GM12873 (cell line): ENCODE measurements around the gene DNAH5.

Source experiments
- TF ChIP-seq, protein P1 (sequence below): IDR thresholded peaks from 2 replicates; pipeline ENCODE4 v1.5.1; 2012; ENCODE audit warnings: low read depth, mild to moderate bottlenecking, moderate library complexity, low read length, control low read depth; ENCODE audit not compliant: insufficient read depth; ENCODE audit errors: missing control alignments

The DNAH5 gene

GRCh38 chr5:13785781-13786415 is 158.6 kb downstream of the DNAH5 start:
- TF ChIP-seq, protein P1, sequence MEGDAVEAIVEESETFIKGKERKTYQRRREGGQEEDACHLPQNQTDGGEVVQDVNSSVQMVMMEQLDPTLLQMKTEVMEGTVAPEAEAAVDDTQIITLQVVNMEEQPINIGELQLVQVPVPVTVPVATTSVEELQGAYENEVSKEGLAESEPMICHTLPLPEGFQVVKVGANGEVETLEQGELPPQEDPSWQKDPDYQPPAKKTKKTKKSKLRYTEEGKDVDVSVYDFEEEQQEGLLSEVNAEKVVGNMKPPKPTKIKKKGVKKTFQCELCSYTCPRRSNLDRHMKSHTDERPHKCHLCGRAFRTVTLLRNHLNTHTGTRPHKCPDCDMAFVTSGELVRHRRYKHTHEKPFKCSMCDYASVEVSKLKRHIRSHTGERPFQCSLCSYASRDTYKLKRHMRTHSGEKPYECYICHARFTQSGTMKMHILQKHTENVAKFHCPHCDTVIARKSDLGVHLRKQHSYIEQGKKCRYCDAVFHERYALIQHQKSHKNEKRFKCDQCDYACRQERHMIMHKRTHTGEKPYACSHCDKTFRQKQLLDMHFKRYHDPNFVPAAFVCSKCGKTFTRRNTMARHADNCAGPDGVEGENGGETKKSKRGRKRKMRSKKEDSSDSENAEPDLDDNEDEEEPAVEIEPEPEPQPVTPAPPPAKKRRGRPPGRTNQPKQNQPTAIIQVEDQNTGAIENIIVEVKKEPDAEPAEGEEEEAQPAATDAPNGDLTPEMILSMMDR, result no peak

GRCh38 chr5:13783726-13784125 is 160.8 kb downstream of the DNAH5 start:
- TF ChIP-seq, protein P1, result no peak

DNA sequence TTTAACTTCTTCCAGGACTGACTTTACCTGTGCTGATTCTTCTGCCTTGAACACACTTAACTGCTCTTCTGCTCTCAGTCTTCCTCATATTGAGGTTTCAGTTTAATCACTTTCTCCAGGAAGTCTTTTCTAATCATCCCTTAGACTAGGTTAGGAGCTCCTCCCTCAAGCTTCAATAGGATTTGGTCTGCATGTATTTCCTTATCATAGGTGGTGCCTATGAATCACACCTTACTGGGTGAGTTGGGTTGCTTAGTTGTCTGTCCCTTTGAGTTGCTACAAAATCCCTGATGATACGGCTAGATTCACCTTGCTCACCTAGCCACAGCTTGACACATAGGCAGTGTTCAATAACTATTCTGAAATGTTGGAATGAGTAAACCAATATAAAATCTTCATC is 164.4 kb downstream of the DNAH5 start:
- TF ChIP-seq, protein P1, result no peak

DNA sequence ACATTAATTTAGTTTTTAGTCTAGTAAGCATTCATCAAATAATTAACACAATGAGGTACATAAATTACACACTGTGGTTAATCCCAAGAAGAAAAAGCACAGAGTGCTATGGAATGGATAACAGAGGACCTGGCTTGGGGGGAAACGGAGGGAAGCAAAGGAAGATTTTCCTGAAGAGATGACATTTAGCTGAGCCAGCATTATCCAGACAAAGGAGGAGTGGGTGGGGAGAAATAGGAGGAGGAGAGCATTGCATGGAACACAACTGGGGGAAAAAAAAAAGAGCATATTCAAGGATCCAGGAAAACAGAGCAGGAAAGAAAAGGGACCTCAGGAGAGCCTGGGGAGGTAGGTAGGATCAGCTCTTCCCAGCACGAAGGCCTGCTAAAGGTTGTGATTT is 170.8 kb downstream of the DNAH5 start:
- TF ChIP-seq, protein P1, result no peak

GRCh38 chr5:13771011-13771571 is 173.4 kb downstream of the DNAH5 start:
- TF ChIP-seq, protein P1, result no peak

DNA sequence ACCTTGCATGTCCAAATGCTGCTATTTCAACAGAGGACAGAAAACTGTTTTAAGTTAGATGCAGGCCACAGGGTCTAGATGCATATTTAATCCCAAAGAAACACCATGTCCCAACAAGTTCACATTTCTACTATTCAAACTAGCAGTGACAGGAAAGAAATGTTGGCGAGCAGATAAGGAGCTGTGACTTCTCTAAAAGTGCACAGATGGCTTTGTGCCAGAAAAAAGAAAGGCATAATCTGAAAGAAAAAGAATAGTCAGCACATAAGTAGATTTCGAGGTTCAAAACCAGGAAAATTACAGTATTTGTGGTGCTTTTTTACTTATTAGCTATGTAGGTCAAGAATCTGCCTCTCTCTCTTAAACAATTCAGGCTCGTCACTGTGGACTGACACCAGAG is 178.3 kb downstream of the DNAH5 start:
- TF ChIP-seq, protein P1, result no peak

DNA sequence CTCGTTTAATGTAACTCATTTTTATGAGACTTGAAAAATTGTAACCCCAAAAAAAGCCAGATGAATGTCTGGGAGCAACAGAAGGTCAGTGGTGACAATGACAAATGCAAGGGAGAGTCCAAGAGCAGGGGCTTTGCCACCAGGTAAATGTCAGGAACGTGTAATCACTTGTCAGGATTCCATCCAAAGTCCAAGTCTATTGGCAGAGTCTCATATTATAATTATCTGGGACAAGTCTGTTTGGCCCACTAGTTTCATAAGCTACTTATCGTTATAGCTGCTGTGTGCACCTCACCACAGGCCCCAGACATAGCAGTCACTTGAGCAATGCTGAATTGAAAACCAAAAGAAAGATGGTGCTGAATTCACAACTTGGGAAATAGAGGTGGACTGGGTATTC is 180.8 kb downstream of the DNAH5 start:
- TF ChIP-seq, protein P1, result no peak

DNA sequence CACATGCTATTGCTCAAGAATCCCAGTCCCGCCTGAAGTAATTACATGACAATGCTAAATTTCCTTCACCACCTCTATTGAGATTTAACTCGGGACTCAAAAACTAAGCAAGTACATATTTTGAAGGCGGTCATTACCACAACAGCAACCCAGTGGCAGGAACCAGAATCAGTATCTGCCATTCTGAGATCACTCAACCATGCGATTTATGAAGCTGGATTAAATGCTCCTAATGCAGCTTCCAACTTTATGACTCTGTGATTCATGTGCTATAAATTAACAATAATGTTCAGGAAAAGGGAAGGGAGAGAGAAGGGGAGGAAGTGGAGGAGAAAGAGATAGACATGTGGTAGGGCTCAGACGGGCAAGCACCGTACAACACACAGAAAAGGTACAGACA is 194.7 kb downstream of the DNAH5 start:
- TF ChIP-seq, protein P1, result no peak
